Gastrocnemius medialis (tissue), 4 donors: ENCODE measurements around the gene CLMN. TPM values are rescaled to one million over a fixed set of nuclear protein-coding genes. Genes with fewer than 3 reads are reported as not detected.

Source experiments
- ATAC-seq, 2 donors: fragments of 150-250 bp; one replicate each; pipeline ENCODE4 v1.9.1; 2016
- DNase-seq, 2 donors: peaks; one replicate each; pipeline ENCODE4 v3.0.0-alpha.2; 2019
- H3K27ac ChIP-seq, 4 donors: fragments of 200-600 bp; sonication (generic); 1 replicate in 1 of 4; 2 replicates in 3 of 4; pipeline ENCODE4 v1.5.1; 2016 to 2018; ENCODE audit warnings: mild to moderate bottlenecking in 2 of 4, moderate library complexity in 1 of 4
- H3K27me3 ChIP-seq, 3 donors: fragments of 200-600 bp; sonication (generic) in 2 of 3; 1 replicate in 1 of 3; 2 replicates in 2 of 3; pipeline versions ENCODE4 v1.5.1 to v1.6.0; 2016 to 2019; ENCODE audit warnings: mild to moderate bottlenecking in 1 of 3, moderate library complexity in 1 of 3
- H3K36me3 ChIP-seq, 2 donors: fragments of 200-600 bp; sonication (generic) in 1 of 2; one replicate each; pipeline ENCODE4 v1.5.1; 2017 to 2018
- H3K4me1 ChIP-seq, 2 donors: fragments of 200-600 bp; sonication (generic) in 1 of 2; one replicate each; pipeline ENCODE4 v1.5.1; 2016 to 2017; ENCODE audit warnings: mild to moderate bottlenecking in 2 of 2
- H3K4me3 ChIP-seq, 4 donors: fragments of 200-600 bp; sonication (generic) in 3 of 4; 1 replicate in 1 of 4; 2 replicates in 3 of 4; pipeline ENCODE4 v1.5.1; 2016 to 2019; ENCODE audit warnings: mild to moderate bottlenecking in 2 of 4
- H3K9me3 ChIP-seq, 3 donors: fragments of 200-600 bp; sonication (generic) in 2 of 3; 1 replicate in 1 of 3; 2 replicates in 2 of 3; pipeline ENCODE4 v1.5.1; 2016 to 2019
- POLR2A ChIP-seq, 2 donors: fragments of 450-650 bp; IDR thresholded peaks; one replicate each; pipeline ENCODE4 v1.6.1; 2017; ENCODE audit warnings: antibody characterized with exemption in 2 of 2, mild to moderate bottlenecking in 2 of 2, moderate library complexity in 2 of 2
- in situ Hi-C, 4 donors: fragments of 200-750 bp; cut with MboI; loops; one replicate each; pipeline versions ENCODE4 v1.15.0 to v1.8.0; 2017; ENCODE audit warnings: low sequenced_read_pairs in 4 of 4
- intact Hi-C: fragments of 100-400 bp; cut with DNase I; formaldehyde crosslinking; loops from one replicate; pipeline ENCODE4 v1.15.1; 2023; ENCODE audit warnings: low total_unique reads
- total RNA-seq, 4 donors: library from RNA; depleted of rRNA; stranded (reverse); fragments of >200 nt; gene quantifications; one replicate each; pipeline versions ENCODE4 v1.1.0 to v1.2.3, GENCODE V29; 2016
- TF ChIP-seq, protein P1 (sequence below), 5 experiments: fragments of 450-650 bp in 3 of 5; fragments of 200-600 bp in 2 of 5; sonication (generic) in 2 of 5; IDR thresholded peaks in 4 of 5; conservative IDR thresholded peaks in 1 of 5; 1 replicate in 4 of 5; 2 replicates in 1 of 5; pipeline ENCODE4 v1.5.1; 2016 to 2019; ENCODE audit warnings: antibody characterized with exemption in 5 of 5, mild to moderate bottlenecking in 3 of 5, moderate library complexity in 3 of 5

Gene CLMN
- total RNA-seq, 4 donors from 2014 or later = 3.8 to 8.8 (median 5.8) TPM

- TF ChIP-seq, protein P1, sequence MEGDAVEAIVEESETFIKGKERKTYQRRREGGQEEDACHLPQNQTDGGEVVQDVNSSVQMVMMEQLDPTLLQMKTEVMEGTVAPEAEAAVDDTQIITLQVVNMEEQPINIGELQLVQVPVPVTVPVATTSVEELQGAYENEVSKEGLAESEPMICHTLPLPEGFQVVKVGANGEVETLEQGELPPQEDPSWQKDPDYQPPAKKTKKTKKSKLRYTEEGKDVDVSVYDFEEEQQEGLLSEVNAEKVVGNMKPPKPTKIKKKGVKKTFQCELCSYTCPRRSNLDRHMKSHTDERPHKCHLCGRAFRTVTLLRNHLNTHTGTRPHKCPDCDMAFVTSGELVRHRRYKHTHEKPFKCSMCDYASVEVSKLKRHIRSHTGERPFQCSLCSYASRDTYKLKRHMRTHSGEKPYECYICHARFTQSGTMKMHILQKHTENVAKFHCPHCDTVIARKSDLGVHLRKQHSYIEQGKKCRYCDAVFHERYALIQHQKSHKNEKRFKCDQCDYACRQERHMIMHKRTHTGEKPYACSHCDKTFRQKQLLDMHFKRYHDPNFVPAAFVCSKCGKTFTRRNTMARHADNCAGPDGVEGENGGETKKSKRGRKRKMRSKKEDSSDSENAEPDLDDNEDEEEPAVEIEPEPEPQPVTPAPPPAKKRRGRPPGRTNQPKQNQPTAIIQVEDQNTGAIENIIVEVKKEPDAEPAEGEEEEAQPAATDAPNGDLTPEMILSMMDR (IDR thresholded peaks at IDR 0.05 in 4 of 5, conservative IDR thresholded peaks at IDR 0.05 in 1 of 5) = no peak
- TF ChIP-seq POLR2A (IDR thresholded peaks at IDR 0.05) = no peak
- no peak overlapping the region for H3K4me3 ChIP-seq
- H3K27ac ChIP-seq = peak overlapping the region; percentile 41 to 65 (median 60)
- H3K36me3 ChIP-seq = no peaks in the 10 kb centered on the region
- H3K9me3 ChIP-seq = no peaks in the 10 kb centered on the region
- intact Hi-C loops (no loop called here), in situ Hi-C loops (no loop called here)
- peak; percentile 24 to 58 for DNase-seq
- H3K27me3 ChIP-seq = no peaks in the 10 kb centered on the region
- peak; percentile 43 to 63 for ATAC-seq
- H3K4me1 ChIP-seq = peaks cover 3 to 4% of the 10 kb centered on the region in 2 donors
These were observed 97.5 kb downstream of the CLMN start for GRCh38 chr14:95222151-95222631.

DNA sequence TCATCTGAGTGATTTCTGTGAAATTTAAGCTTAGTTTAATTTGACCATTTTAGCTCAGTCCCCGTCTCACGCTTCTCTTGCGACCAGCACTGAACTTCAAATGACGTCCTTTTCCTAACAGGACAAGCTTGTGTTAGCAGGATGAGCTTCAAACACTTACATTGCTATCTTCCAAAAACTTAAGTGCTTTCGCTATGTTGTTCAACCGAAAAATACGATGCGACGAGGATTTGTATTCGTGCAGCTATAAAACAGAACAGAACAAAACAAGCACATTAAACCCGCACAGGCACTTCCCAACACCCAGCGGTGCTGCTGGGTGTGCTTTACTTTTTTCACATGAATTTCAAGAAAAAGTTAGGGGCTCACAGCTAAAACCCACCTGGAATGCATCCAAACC, 98.2 kb downstream of the CLMN start:
- no peak for ATAC-seq
- Histone ChIP-seq H3K36me3 (no peaks in the 10 kb centered on the region), H3K4me1 (no peaks in the 10 kb centered on the region), H3K9me3 (no peaks in the 10 kb centered on the region), H3K4me3 (no peak overlapping the region), H3K27ac (peak overlapping the region; percentile 41 to 65 (median 60)), H3K27me3 (no peaks in the 10 kb centered on the region)
- no peak for DNase-seq
- TF ChIP-seq, protein P1 (IDR thresholded peaks at IDR 0.05 in 4 of 5, conservative IDR thresholded peaks at IDR 0.05 in 1 of 5) = no peak
- no peak for TF ChIP-seq POLR2A (IDR thresholded peaks at IDR 0.05)
- intact Hi-C loops = no loop called here
- in situ Hi-C loops = no loop called here

GRCh38 chr14:95220663-95221231, 99.0 kb downstream of the CLMN start:
- ATAC-seq (peak in 1 of 2 donors; percentile 35), DNase-seq (peak in 1 of 2 donors; percentile 28)
- H3K36me3 ChIP-seq = no peaks in the 10 kb centered on the region
- H3K27ac ChIP-seq = peak overlapping the region; percentile 18 to 60 (median 40)
- intact Hi-C loops = no loop called here
- H3K4me1 ChIP-seq = no peaks in the 10 kb centered on the region
- TF ChIP-seq, protein P1 (IDR thresholded peaks at IDR 0.05 in 4 of 5, conservative IDR thresholded peaks at IDR 0.05 in 1 of 5) = no peak
- no peak for TF ChIP-seq POLR2A (IDR thresholded peaks at IDR 0.05)
- in situ Hi-C loops = no loop called here
- no peaks in the 10 kb centered on the region for H3K9me3 ChIP-seq
- no peak overlapping the region for H3K4me3 ChIP-seq
- H3K27me3 ChIP-seq = no peaks in the 10 kb centered on the region

- in situ Hi-C loops = no loop called here
- no peak for TF ChIP-seq POLR2A (IDR thresholded peaks at IDR 0.05)
- TF ChIP-seq, protein P1 (IDR thresholded peaks at IDR 0.05 in 4 of 5, conservative IDR thresholded peaks at IDR 0.05 in 1 of 5) = no peak
- Histone ChIP-seq H3K36me3 (no peaks in the 10 kb centered on the region), H3K4me3 (no peak overlapping the region), H3K27me3 (no peaks in the 10 kb centered on the region), H3K27ac (no peak overlapping the region), H3K4me1 (no peaks in the 10 kb centered on the region), H3K9me3 (no peaks in the 10 kb centered on the region)
- intact Hi-C loops = no loop called here
- no peak for ATAC-seq
- DNase-seq = no peak
These were observed 101.1 kb downstream of the CLMN start for GRCh38 chr14:95218472-95219193.
